Medulla oblongata (tissue), 1 donor: ENCODE results near the gene TNFRSF1B.

Experiments used
- DNase-seq: peaks from one replicate; pipeline ENCODE4 v3.0.0-alpha.2; 2015; ENCODE audit errors: extremely low spot score

TNFRSF1B gene

DNA sequence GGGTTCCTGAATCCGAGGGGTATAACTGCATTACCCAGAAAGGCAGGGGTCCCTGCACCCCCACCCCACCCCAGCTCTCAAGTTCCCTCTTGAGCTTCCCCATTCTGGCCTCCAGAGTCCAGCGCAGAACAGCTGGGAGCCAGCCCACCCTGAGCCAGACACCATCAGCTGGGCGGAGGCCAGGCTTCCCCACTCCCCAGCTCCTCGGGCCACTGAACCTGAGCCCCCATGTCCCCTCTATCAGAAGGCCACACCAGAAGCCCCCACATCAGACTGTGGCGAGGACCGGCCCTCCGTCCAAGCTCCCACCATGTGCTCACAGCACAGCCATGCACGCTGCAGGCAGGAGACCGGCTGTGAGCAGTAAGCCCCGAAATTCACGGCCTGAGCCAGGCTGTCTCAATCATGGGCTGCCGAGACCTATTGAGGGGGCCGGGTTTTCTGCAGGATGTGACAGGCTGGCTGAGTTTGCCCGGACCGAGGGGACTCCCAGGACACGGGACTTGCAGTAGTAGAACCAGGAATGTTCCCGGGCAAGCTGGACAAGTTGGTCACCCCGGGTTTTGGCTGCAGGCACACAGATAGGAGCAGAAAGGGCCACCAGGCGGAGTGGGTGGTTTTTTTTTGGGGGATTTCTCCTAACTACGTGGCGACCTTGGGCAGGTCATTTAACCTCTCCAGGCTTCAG is 25.5 kb upstream of the TNFRSF1B start:
- no peak for DNase-seq

GRCh38 chr1:12142141-12142823 is 24.5 kb upstream of the TNFRSF1B start:
- DNase-seq = no peak

GRCh38 chr1:12142891-12143630 is 23.7 kb upstream of the TNFRSF1B start:
- peak; percentile 58 for DNase-seq

DNA sequence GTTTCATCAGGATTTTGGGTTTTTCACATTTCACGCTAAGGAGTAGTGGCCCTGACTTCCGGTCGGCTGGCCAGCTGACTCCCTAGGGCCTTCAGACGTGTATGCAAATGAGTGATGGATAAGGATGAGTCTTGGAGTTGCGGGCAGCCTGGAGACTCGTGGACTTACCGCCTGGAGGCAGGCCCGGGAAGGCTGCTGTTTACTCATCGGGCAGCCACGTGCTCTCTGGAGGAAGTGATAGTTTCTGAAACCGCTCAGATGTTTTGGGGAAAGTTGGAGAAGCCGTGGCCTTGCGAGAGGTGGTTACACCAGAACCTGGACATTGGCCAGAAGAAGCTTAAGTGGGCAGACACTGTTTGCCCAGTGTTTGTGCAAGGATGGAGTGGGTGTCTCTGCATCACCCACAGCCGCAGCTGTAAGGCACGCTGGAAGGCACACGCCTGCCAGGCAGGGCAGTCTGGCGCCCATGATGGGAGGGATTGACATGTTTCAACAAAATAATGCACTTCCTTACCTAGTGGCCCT is 23.1 kb upstream of the TNFRSF1B start:
- peak; percentile 91 for DNase-seq

- DNase-seq = no peak
Measured at GRCh38 chr1:12144236-12144635, 22.6 kb upstream of the TNFRSF1B start.

DNA sequence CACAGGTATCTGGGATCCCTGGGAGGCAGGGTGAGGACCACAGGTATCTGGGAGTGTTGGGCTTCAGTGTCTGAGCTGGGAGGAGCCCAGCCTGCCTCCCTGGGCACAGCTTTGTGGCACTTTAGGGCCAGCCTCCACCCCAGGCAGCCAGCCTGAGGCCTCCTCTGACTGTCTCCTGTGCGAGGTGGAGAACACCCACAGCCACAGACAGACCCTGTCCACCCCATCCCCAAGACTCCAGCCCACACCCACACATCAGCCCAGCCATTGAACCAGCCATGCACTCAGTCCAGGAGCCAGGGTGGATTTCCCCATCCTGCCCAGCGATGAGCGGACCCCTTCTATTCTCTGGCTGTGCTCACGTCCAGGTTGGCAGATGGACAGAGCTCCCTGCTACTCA is 21.8 kb upstream of the TNFRSF1B start:
- DNase-seq = no peak

DNA sequence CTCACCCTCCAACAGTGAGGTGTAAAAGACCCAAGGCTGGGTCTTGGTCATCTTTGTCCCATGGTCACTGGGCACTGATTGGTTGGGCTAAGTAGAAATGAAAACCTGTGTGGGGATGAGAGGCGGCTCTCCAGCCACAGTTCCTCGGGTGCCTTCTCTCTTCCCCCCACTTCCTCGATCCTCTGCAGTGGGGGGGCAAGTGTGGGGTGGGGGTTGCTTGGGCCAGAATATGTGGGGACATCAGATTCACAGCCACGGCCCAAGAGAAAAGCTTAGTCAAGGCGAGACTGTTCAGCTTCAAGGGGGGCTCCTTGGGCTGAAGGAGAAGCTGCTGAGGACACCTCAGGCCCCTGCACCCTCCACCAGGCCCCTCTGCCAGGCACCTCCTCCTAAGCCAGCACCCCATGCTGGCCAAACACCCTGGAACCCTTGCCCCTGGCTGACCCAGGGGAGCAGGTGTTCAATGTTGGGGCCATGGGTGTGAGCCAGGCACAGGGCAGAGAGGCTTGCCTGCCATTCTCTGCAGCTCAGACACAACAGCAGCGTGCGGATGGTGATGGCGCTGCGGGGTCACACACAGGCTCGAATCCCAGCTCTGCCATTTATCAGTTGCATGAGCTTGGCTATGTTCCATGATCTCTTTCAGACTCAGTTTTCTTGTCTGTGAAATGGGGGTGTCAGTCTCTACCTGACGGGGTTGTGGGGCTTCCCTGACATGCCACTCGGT is 21.0 kb upstream of the TNFRSF1B start:
- no peak for DNase-seq

DNA sequence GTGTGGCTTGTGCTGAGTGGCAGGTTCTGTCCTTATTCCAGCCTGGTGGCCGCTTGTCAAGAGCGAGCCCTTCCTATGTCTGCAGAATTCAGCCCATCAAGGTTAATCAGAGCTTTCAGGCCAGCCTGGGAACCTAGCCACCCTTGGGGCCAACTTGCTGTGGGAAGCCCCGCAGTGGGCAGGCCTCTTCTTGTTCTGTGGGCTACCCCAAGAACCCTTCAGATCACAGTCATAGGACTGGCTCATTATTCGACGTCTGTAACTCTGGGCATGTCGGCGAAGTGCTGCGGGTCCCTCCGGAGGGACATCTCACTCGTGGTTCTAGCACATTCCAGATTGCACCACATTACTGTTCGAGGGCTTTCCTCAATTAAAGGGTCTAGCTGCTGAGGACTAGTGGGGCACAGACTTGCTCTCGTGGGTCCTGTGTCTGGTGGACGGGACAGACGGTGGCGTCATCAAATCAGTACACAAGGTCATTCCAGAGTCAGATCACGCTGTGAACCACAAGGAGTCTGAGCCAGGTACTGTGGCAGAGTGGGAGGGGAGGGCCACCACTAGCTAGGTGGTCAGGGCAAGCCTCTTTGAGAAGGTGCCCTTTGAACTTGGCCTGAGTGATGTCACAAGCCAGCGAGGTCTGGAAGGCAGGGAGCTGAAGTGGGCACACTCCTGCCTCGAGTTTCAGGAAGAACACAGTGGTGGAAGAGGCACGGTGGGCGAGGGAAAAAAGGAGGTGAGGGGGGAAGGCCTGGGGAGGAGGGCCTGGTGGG is 20.3 kb upstream of the TNFRSF1B start:
- no peak for DNase-seq

DNA sequence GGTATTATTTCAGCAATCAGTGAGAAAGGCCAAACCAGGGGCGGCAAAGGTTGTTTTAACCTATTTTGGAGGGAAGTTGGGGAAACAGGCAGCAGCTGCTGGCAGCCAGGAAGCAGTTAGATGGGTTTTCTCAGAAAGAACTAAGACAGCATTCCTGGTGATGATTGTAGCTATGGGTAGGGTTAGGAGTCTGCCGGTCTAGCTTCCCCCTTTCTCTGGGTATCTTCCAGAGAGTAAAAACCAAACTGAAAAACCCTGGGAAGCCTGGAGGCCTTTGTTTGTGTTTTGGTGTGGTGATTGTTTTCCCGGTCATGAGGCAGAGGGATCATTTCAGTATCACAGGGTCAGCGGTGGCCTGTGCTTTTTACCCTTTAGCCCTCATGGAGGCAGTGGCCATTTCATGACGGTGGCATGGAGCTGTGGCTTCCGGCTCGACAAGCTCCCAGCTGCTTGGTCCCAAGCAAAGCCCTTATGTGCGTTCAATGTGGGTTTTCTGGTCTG is 19.5 kb upstream of the TNFRSF1B start:
- no peak for DNase-seq

DNA sequence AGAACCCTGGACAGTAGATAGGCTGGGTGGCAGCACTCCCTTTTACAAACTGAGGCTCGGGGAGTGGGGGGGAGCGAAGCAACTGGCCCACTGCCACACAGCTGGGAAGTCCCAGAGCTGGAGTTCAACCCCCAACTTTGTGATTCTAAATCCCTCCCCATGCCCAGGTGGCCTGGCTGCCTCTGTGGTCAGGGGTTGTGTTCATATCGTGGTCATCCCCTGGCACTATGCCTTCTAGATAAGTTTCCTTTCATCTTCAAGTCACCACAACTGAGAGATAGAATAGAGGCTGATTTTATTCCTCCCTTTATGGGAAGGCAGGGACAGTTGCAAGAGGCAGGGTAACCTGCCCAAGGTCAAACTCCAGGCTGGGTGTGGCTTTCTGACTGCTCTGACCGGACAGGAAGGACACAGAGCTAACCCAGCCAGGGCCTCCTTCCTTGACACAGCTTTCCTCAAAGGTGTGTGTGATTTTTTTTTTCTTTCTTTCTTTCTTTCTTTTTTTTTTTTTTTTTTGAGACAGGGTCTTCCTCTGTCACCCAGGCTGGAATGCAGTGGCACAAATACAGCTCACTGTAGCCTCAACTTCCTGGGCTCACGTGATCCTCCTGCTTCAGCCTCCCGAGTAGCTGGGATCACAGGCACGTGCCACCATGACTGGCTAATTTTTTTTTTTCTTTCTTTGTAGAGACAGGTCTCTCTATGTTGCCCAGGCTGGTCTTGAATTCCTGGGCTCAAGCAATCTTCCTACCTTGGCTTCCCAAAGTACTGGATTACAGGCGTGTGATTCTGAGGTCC is 18.4 kb upstream of the TNFRSF1B start:
- no peak for DNase-seq

DNA sequence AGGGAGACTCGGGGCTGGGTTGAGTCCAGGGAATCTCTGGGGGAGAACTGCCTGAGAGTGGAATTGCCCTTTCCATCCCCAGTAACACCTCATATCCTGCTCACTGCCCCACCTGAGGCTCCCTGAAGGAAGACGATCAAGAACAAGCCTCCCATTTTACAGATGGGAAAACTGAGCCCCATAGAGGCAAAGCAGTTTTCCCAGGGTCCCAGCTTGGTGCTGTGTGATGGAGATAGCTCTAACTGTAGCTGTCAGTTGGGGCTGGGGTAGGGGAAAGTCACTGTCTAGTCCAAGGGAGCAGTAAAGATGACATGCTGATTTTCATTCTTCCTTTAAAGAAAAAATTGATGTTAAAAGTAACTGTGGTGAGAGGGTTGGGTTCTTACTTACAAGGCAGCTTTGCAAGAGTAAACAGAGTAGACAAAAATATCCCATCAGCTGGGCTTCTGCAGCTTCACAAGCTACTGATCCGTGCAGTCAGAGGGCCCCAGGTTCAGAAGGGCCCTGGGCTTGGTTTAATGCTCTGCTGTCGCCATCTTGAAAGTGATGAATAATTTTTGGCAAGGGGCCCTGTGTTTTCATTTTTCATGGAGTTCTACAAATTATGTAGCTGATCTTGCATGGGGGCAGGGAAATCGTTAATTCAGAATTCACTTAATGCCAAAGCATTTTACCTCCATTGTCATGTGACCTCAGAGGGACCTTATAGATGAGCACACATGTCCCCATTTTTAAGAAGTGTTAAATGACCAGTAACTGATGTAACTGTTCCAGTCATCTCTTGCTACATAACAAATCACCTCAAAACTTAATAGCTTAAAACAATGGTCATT is 17.6 kb upstream of the TNFRSF1B start:
- DNase-seq = no peak

- no peak for DNase-seq
Measured at GRCh38 chr1:12149791-12150175, 17.0 kb upstream of the TNFRSF1B start.

- peak; percentile 38 for DNase-seq
Measured at GRCh38 chr1:12150456-12151200, 16.2 kb upstream of the TNFRSF1B start.

DNA sequence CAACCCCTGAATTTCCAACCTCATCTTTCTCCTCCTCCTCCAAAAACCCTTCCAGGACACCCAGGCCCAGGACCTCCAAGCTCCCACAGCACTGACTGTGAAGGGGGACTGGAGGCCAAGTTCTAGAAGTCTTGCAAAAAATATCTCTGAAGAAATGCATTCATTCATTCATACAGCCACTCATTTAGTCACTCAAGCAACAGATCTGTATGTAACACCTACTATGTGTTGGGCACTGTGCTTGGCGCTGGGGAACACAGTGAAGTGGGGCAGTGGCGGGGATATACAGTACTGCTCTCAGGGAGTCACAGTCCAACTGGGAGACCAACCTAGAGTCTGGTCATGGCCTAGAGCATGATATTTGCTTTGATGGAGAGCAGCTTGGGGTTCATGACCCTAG is 15.3 kb upstream of the TNFRSF1B start:
- no peak for DNase-seq

GRCh38 chr1:12152113-12152891 is 14.5 kb upstream of the TNFRSF1B start:
- no peak for DNase-seq

- peak; percentile 85 for DNase-seq
Measured at GRCh38 chr1:12153181-12153785, 13.5 kb upstream of the TNFRSF1B start.

GRCh38 chr1:12155328-12155727 is 11.5 kb upstream of the TNFRSF1B start:
- no peak for DNase-seq
